DOHH2 (cell line): Measurements from ENCODE around the gene TLL2.
A peak's percentile ranks its signal among the peaks of the same experiment; 100 is the strongest.

Source experiments
- H3F3A ChIP-seq: fragments of 200-600 bp; sonication (generic), shearing (Covaris generic); 2 replicates; pipeline ENCODE4 v1.6.0; 2016; ENCODE audit warnings: antibody characterized with exemption, mild to moderate bottlenecking; ENCODE audit not compliant: control insufficient read depth, insufficient read depth
- H3K27ac ChIP-seq: fragments of 200-600 bp; sonication (generic); 2 replicates; pipeline ENCODE4 v1.5.1; 2014; ENCODE audit warnings: low read depth, mild to moderate bottlenecking, low read length, moderate library complexity
- H3K27me3 ChIP-seq: fragments of 200-600 bp; sonication (generic); 2 replicates; pipeline ENCODE4 v1.6.1; 2014; ENCODE audit warnings: mild to moderate bottlenecking, low read length, mixed read lengths; ENCODE audit not compliant: control insufficient read depth
- H3K36me3 ChIP-seq: fragments of 200-600 bp; sonication (generic); 2 replicates; pipeline ENCODE4 v1.6.1; 2014; ENCODE audit warnings: mild to moderate bottlenecking, low read length, moderate library complexity, mixed read lengths; ENCODE audit not compliant: control insufficient read depth
- H3K4me1 ChIP-seq: fragments of 200-600 bp; sonication (generic); 2 replicates; pipeline ENCODE4 v1.6.1; 2014; ENCODE audit warnings: mild to moderate bottlenecking, low read length, mixed read lengths; ENCODE audit not compliant: control insufficient read depth
- H3K4me2 ChIP-seq: fragments of 200-600 bp; sonication (generic); 2 replicates; pipeline ENCODE4 v1.6.0; 2014; ENCODE audit warnings: mild to moderate bottlenecking, low read length, moderate library complexity
- H3K4me3 ChIP-seq: fragments of 200-600 bp; sonication (generic); 2 replicates; pipeline ENCODE4 v1.5.1; 2014; ENCODE audit warnings: mild to moderate bottlenecking, low read length, mixed read lengths
- H3K79me2 ChIP-seq: fragments of 200-600 bp; sonication (generic); 2 replicates; pipeline ENCODE4 v1.6.1; 2014; ENCODE audit warnings: mild to moderate bottlenecking, low read length, mixed read lengths; ENCODE audit not compliant: control insufficient read depth
- H3K9me2 ChIP-seq: fragments of 200-600 bp; sonication (generic); replicated peaks from 2 replicates; pipeline ENCODE4 v1.6.1; 2014; ENCODE audit warnings: mild to moderate bottlenecking, low read length, mixed read lengths; ENCODE audit not compliant: control insufficient read depth
- H3K9me3 ChIP-seq: fragments of 200-600 bp; sonication (generic); 2 replicates; pipeline ENCODE4 v1.6.1; 2014; ENCODE audit warnings: antibody characterized with exemption, low read length, mixed read lengths; ENCODE audit not compliant: control insufficient read depth, insufficient read depth
- H4K20me1 ChIP-seq: fragments of 200-600 bp; sonication (generic); 2 replicates; pipeline ENCODE4 v1.6.0; 2014; ENCODE audit warnings: low read depth, mild to moderate bottlenecking, antibody characterized with exemption, low read length, moderate library complexity; ENCODE audit not compliant: control insufficient read depth, insufficient read depth
- CTCF ChIP-seq: fragments of 200-600 bp; sonication (generic); IDR thresholded peaks from one replicate; pipeline ENCODE4 v1.5.1; 2014; ENCODE audit warnings: antibody characterized with exemption, mild to moderate bottlenecking, low read depth, low read length; ENCODE audit not compliant: poor library complexity, severe bottlenecking
- EZH2phosphoT487 ChIP-seq: fragments of 200-600 bp; sonication (generic); IDR thresholded peaks from 2 replicates; pipeline ENCODE4 v1.6.1; 2017; ENCODE audit warnings: borderline replicate concordance, mild to moderate bottlenecking, antibody characterized with exemption, low read length, moderate library complexity, mixed read lengths

The TLL2 gene

GRCh38 chr10:96322275-96322674 is 191.5 kb downstream of the TLL2 start:
- no peaks in the 10 kb centered on the region for H3F3A ChIP-seq
- TF ChIP-seq EZH2phosphoT487 (no peak), CTCF (no peak)
- no peak overlapping the region for H3K27ac ChIP-seq
- no peaks in the 10 kb centered on the region for H3K79me2 ChIP-seq
- H3K36me3 ChIP-seq, result no peaks in the 10 kb centered on the region
- H3K9me3 ChIP-seq, result no peaks in the 10 kb centered on the region
- H3K4me3 ChIP-seq, result no peak overlapping the region
- no peaks in the 10 kb centered on the region for H4K20me1 ChIP-seq
- H3K4me2 ChIP-seq, result no peak overlapping the region
- peaks cover 6% of the 10 kb centered on the region for H3K4me1 ChIP-seq
- no peaks in the 10 kb centered on the region for H3K27me3 ChIP-seq
- no peaks in the 10 kb centered on the region for H3K9me2 ChIP-seq

GRCh38 chr10:96321822-96322221 is 191.9 kb downstream of the TLL2 start:
- H3K9me2 ChIP-seq, result no peaks in the 10 kb centered on the region
- no peak overlapping the region for H3K27ac ChIP-seq
- TF ChIP-seq EZH2phosphoT487 (no peak), CTCF (peak; percentile 58)
- no peaks in the 10 kb centered on the region for H3K27me3 ChIP-seq
- peaks cover 6% of the 10 kb centered on the region for H3K4me1 ChIP-seq
- H3K4me2 ChIP-seq, result no peak overlapping the region
- H3F3A ChIP-seq, result no peaks in the 10 kb centered on the region
- no peaks in the 10 kb centered on the region for H3K79me2 ChIP-seq
- H3K9me3 ChIP-seq, result no peaks in the 10 kb centered on the region
- H4K20me1 ChIP-seq, result no peaks in the 10 kb centered on the region
- H3K4me3 ChIP-seq, result no peak overlapping the region
- no peaks in the 10 kb centered on the region for H3K36me3 ChIP-seq

- H3K4me2 ChIP-seq, result no peak overlapping the region
- H3K4me1 ChIP-seq, result peaks cover 6% of the 10 kb centered on the region
- H3K27me3 ChIP-seq, result no peaks in the 10 kb centered on the region
- no peak overlapping the region for H3K27ac ChIP-seq
- no peaks in the 10 kb centered on the region for H3K9me3 ChIP-seq
- H3K9me2 ChIP-seq, result no peaks in the 10 kb centered on the region
- no peaks in the 10 kb centered on the region for H4K20me1 ChIP-seq
- no peaks in the 10 kb centered on the region for H3K79me2 ChIP-seq
- H3K4me3 ChIP-seq, result no peak overlapping the region
- no peaks in the 10 kb centered on the region for H3K36me3 ChIP-seq
- no peak for TF ChIP-seq CTCF
- H3F3A ChIP-seq, result no peaks in the 10 kb centered on the region
Measured at GRCh38 chr10:96319754-96320474, 193.8 kb downstream of the TLL2 start.
